SU-DHL-6 (cell line): ENCODE data around the gene RBP7.
"Not testable (repeated sequence)": the region's sequence is repeated elsewhere in the genome, so short reads cannot be mapped to it uniquely, and the experiment has no call there.

Experiments used
- H2AFZ ChIP-seq: fragments of 200-600 bp; sonication (generic); 2 replicates; pipeline ENCODE4 v1.6.1; 2014; ENCODE audit warnings: low read depth, mild to moderate bottlenecking, moderate library complexity, mixed read lengths, antibody characterized with exemption, low read length; ENCODE audit not compliant: severe bottlenecking
- H3F3A ChIP-seq: fragments of 200-600 bp; shearing (Covaris generic); 2 replicates; pipeline ENCODE4 v1.6.0; 2016; ENCODE audit warnings: antibody characterized with exemption, mild to moderate bottlenecking; ENCODE audit not compliant: insufficient read depth
- H3K27ac ChIP-seq: fragments of 200-600 bp; sonication (generic); 2 replicates; pipeline ENCODE4 v1.5.1; 2016; ENCODE audit warnings: low read depth, mild to moderate bottlenecking, low read length, moderate library complexity, mixed read lengths
- H3K27me3 ChIP-seq: fragments of 200-600 bp; sonication (generic), shearing (Covaris generic); 2 replicates; pipeline ENCODE4 v1.6.0; 2014; ENCODE audit warnings: mild to moderate bottlenecking, low read length
- H3K36me3 ChIP-seq: fragments of 200-600 bp; sonication (generic); 2 replicates; pipeline ENCODE4 v1.6.1; 2014; ENCODE audit warnings: mild to moderate bottlenecking, low read length, mixed read lengths
- H3K4me2 ChIP-seq: fragments of 300-600, 200-600 bp; shearing (Covaris generic), sonication (generic); 2 replicates; pipeline ENCODE4 v1.6.0; 2014; ENCODE audit warnings: low read length, low read depth, mild to moderate bottlenecking; ENCODE audit not compliant: poor library complexity, severe bottlenecking
- H3K4me3 ChIP-seq: fragments of 200-600 bp; sonication (generic); 2 replicates; pipeline ENCODE4 v1.5.1; 2014; ENCODE audit warnings: antibody characterized with exemption, low read length, mild to moderate bottlenecking, mixed read lengths; ENCODE audit not compliant: insufficient read depth, poor library complexity, severe bottlenecking
- H3K79me2 ChIP-seq: fragments of 200-600 bp; sonication (generic); 2 replicates; pipeline ENCODE4 v1.6.1; 2014; ENCODE audit warnings: mild to moderate bottlenecking, low read length, moderate library complexity; ENCODE audit not compliant: insufficient read depth
- H3K9ac ChIP-seq: fragments of 200-600 bp; sonication (generic); 2 replicates; pipeline ENCODE4 v1.7.0; 2014; ENCODE audit warnings: mild to moderate bottlenecking, low read length
- H3K9me2 ChIP-seq: fragments of 200-600 bp; sonication (generic); replicated peaks from 2 replicates; pipeline ENCODE4 v1.6.1; 2014; ENCODE audit warnings: low read length; ENCODE audit not compliant: insufficient read depth
- H3K9me3 ChIP-seq: fragments of 200-600 bp; sonication (generic); 2 replicates; pipeline ENCODE4 v1.6.1; 2014; ENCODE audit warnings: low read length, mixed read lengths; ENCODE audit not compliant: insufficient read depth
- H4K20me1 ChIP-seq: fragments of 200-600 bp; sonication (generic); 2 replicates; pipeline ENCODE4 v1.6.1; 2014; ENCODE audit warnings: low read depth, mild to moderate bottlenecking, antibody characterized with exemption, low read length, moderate library complexity, mixed read lengths
- CTCF ChIP-seq: fragments of 200-600 bp; sonication (generic); IDR thresholded peaks from one replicate; pipeline ENCODE4 v1.5.1; 2017; ENCODE audit warnings: antibody characterized with exemption, mild to moderate bottlenecking, low read length, moderate library complexity; ENCODE audit not compliant: insufficient read depth, poor library complexity, severe bottlenecking
- EZH2phosphoT487 ChIP-seq: fragments of 200-600 bp; sonication (generic), shearing (Covaris generic); conservative IDR thresholded peaks from 2 replicates; pipeline ENCODE4 v1.6.1; 2018; ENCODE audit warnings: mild to moderate bottlenecking, antibody characterized with exemption, low read length, moderate library complexity, mixed read lengths

Gene RBP7

GRCh38 chr1:10014016-10014415 lies 17.0 kb downstream of the RBP7 start:
- no peaks in the 10 kb centered on the region for H3K36me3 ChIP-seq
- no peak overlapping the region for H2AFZ ChIP-seq
- H3K9me2 ChIP-seq, result no peaks in the 10 kb centered on the region
- H3K9ac ChIP-seq, result no peak overlapping the region
- no peak overlapping the region for H3K27ac ChIP-seq
- no peaks in the 10 kb centered on the region for H4K20me1 ChIP-seq
- no peaks in the 10 kb centered on the region for H3K9me3 ChIP-seq
- H3K27me3 ChIP-seq, result no peaks in the 10 kb centered on the region
- no peaks in the 10 kb centered on the region for H3K79me2 ChIP-seq
- H3K4me3 ChIP-seq, result no peak overlapping the region
- no peak for TF ChIP-seq EZH2phosphoT487
- no peak for TF ChIP-seq CTCF
- no peak overlapping the region for H3K4me2 ChIP-seq
- H3F3A ChIP-seq, result no peaks in the 10 kb centered on the region

GRCh38 chr1:10019561-10019960 lies 22.5 kb downstream of the RBP7 start:
- no peak for TF ChIP-seq EZH2phosphoT487
- no peak for TF ChIP-seq CTCF

GRCh38 chr1:10020086-10020485 lies 23.1 kb downstream of the RBP7 start:
- Histone ChIP-seq H3K27ac (no peak overlapping the region), H2AFZ (no peak overlapping the region), H3K9me2 (no peaks in the 10 kb centered on the region), H3F3A (no peaks in the 10 kb centered on the region), H3K4me3 (no peak overlapping the region), H3K36me3 (no peaks in the 10 kb centered on the region), H3K27me3 (no peaks in the 10 kb centered on the region), H3K4me2 (no peak overlapping the region), H3K79me2 (no peaks in the 10 kb centered on the region), H4K20me1 (no peaks in the 10 kb centered on the region), H3K9me3 (no peaks in the 10 kb centered on the region), H3K9ac (no peak overlapping the region)
- no peak for TF ChIP-seq CTCF
- no peak for TF ChIP-seq EZH2phosphoT487

More at GRCh38 chr1:10019561-10019960, 22.5 kb downstream of the RBP7 start:
- Histone ChIP-seq H3K9me2 (no peaks in the 10 kb centered on the region), H3K9ac (no peak overlapping the region), H3K4me2 (no peak overlapping the region), H3K79me2 (no peaks in the 10 kb centered on the region), H2AFZ (no peak overlapping the region), H3K9me3 (no peaks in the 10 kb centered on the region), H4K20me1 (no peaks in the 10 kb centered on the region), H3K4me3 (no peak overlapping the region), H3K36me3 (no peaks in the 10 kb centered on the region), H3K27me3 (no peaks in the 10 kb centered on the region), H3F3A (no peaks in the 10 kb centered on the region), H3K27ac (no peak overlapping the region)

GRCh38 chr1:10020678-10021077 lies 23.6 kb downstream of the RBP7 start:
- H3K4me2 ChIP-seq, H2AFZ ChIP-seq, H4K20me1 ChIP-seq, H3K4me3 ChIP-seq, H3K27me3 ChIP-seq, H3K9ac ChIP-seq, H3F3A ChIP-seq, H3K27ac ChIP-seq, H3K79me2 ChIP-seq, H3K9me2 ChIP-seq, H3K36me3 ChIP-seq, H3K9me3 ChIP-seq: not testable (repeated sequence)

- H3K27me3 ChIP-seq, H3K4me2 ChIP-seq, H3K79me2 ChIP-seq, H3K9me2 ChIP-seq, H3K4me3 ChIP-seq, H2AFZ ChIP-seq, H3K27ac ChIP-seq, H3F3A ChIP-seq, H3K9ac ChIP-seq, H3K36me3 ChIP-seq, H4K20me1 ChIP-seq, H3K9me3 ChIP-seq: not testable (repeated sequence)
Observed at GRCh38 chr1:10021992-10022391, 25.0 kb downstream of the RBP7 start.
